Cortex of kidney (tissue), 1 donor: ENCODE results near the gene RUFY3.
"Not testable (repeated sequence)": the region's sequence is repeated elsewhere in the genome, so short reads cannot be mapped to it uniquely, and the experiment has no call there.

ENCODE experiments used
- DNase-seq: peaks from one replicate; lab custom pipeline; 2025; lab: John Stamatoyannopoulos, UW

Gene RUFY3

GRCh38 chr4:70706044-70706461, 15.7 kb upstream of the RUFY3 start:
- DNase-seq = no peak

- DNase-seq = no peak
Observed at GRCh38 chr4:70706516-70706915, 15.2 kb upstream of the RUFY3 start.

- DNase-seq = no peak
Observed at GRCh38 chr4:70709611-70710205, 12.1 kb upstream of the RUFY3 start.

GRCh38 chr4:70711599-70711998, 10.2 kb upstream of the RUFY3 start:
- DNase-seq = no peak

GRCh38 chr4:70712150-70712549, 9.6 kb upstream of the RUFY3 start:
- no peak for DNase-seq

- DNase-seq = no peak
Observed at GRCh38 chr4:70712604-70713452, 8.9 kb upstream of the RUFY3 start.

GRCh38 chr4:70713453-70714078, 8.2 kb upstream of the RUFY3 start:
- no peak for DNase-seq

- DNase-seq = no peak
Observed at GRCh38 chr4:70714079-70714887, 7.5 kb upstream of the RUFY3 start.

- DNase-seq = no peak
Observed at GRCh38 chr4:70715097-70715496, 6.7 kb upstream of the RUFY3 start.

GRCh38 chr4:70718811-70719604, 2.8 kb upstream of the RUFY3 start:
- no peak for DNase-seq

GRCh38 chr4:70722199-70722791, 531 bp downstream of the RUFY3 start:
- no peak for DNase-seq

GRCh38 chr4:70724463-70724862, 2.7 kb downstream of the RUFY3 start:
- no peak for DNase-seq

- DNase-seq = no peak
Observed at GRCh38 chr4:70725633-70726032, 3.9 kb downstream of the RUFY3 start.

- not testable (repeated sequence) for DNase-seq
Observed at GRCh38 chr4:70726515-70726914, 4.8 kb downstream of the RUFY3 start.

GRCh38 chr4:70728091-70728490, 6.3 kb downstream of the RUFY3 start:
- no peak for DNase-seq

- not testable (repeated sequence) for DNase-seq
Observed at GRCh38 chr4:70732878-70733277, 11.1 kb downstream of the RUFY3 start.

GRCh38 chr4:70734168-70734954, 12.6 kb downstream of the RUFY3 start:
- no peak for DNase-seq

- DNase-seq = no peak
Observed at GRCh38 chr4:70734971-70735370, 13.2 kb downstream of the RUFY3 start.

- DNase-seq = not testable (repeated sequence)
Observed at GRCh38 chr4:70735915-70736314, 14.2 kb downstream of the RUFY3 start.

GRCh38 chr4:70737006-70737405, 15.2 kb downstream of the RUFY3 start:
- DNase-seq = no peak
